HG03280 (cell line): ENCODE results near the gene KRT13.

Source experiments
- ATAC-seq: cut with Tn5 transposase; IDR thresholded peaks from one replicate; pipeline ENCODE4 v1.9.1; 2021; ENCODE audit warnings: mild to moderate bottlenecking, moderate library complexity; ENCODE audit not compliant: unreplicated experiment

Gene KRT13

DNA sequence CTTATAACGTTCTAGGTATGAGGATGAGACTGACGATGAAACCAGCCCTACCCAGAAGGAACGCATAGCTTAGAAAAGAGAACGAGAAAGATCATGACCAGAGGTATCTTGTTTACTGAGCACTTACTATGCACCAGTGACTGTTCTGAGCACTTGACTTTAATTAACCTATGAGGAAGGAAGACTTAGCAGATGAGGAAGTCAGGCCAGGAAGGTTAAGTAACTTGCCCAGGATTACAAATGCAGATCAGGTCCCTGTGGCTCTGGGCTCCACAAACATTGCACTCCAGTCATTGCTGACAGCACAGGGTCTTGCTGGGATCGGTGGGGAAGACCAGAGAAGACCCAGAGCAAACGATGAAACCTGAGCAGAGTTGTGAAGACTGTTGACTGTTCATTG is 7.1 kb downstream of the KRT13 start:
- no peak for ATAC-seq

DNA sequence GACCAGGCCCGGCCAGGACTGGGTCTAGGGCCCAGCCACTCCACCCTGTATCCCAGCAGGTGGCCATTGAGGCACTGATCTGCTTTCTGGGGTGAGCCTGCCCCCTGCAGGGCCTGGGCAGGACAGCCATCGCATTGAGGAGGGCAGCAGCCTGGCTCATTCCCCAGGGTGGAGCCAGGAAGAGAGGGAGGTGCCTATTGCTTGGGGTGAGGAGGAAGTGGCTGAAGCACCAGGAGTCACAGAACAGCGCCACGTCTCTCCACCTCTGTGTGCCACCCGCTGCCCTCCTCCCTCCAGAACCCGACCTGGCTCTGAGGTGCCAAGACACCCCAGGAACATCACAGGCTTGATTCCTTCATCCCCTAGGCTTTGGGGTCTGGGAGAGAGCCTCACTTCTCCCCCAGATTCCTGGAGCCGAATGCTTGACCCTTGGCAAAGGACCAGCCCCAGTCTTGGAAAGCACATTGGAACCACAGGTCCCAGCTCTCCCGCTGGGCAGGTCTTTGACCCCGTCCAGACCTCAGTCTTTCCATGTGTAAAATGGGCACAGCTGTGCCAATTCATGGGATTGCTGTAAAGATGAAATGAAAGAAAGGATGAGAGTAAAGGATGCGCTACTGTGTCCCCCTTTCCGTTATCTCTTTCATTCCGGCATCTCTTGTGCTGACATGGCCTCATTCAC is 8.5 kb downstream of the KRT13 start:
- ATAC-seq = peak; percentile 48

GRCh38 chr17:41494524-41494923 is 10.9 kb downstream of the KRT13 start:
- ATAC-seq = no peak

DNA sequence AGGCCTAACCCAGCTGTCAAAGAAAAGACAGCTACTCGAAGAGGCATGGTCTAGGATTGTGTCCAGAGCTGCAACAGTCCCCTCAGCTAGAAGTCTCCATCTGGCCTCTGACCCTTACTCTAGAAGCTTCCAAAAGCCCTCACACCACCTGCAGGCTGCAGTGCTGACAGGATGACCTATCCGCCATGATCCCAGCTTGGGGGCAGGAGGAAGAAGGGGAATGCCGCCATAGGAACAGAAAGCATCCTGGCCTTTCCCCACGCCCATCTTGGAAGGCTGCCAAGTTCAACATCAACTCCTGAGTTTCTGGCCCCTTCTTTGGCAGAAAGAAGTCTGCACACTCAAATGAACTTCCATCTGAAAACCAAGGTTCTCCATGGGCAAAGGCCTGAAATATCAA is 12.6 kb downstream of the KRT13 start:
- ATAC-seq = no peak

DNA sequence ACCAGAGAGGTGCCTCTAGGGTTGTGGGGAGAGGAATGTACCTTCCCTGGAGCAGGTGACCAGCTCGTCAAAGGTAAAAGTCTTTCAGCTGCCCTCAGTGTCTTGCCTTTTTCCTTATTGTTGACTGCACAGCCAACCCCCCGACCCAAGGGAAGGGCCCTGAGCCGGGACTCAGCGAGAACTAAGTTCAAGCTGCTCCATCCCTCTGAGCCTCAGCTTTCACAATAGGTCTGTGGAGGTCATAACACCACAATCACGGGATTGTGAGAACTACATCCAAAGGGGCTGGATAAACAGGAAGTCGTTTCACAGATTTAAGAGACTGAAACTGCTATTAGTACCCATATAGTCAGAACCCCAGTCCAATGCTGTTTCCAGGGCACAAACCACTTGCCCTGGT is 13.1 kb downstream of the KRT13 start:
- ATAC-seq = no peak

GRCh38 chr17:41491476-41491875 is 13.9 kb downstream of the KRT13 start:
- ATAC-seq = no peak

GRCh38 chr17:41490000-41490990 is 15.1 kb downstream of the KRT13 start:
- ATAC-seq = no peak

- no peak for ATAC-seq
Observed at GRCh38 chr17:41489531-41489930, 15.9 kb downstream of the KRT13 start, which contains the start of gene KRT36. Gene KRT36 (minus strand): TSS chr17:41489910. CDS start chr17:41489864, 46 bp downstream.

- no peak for ATAC-seq
Observed at GRCh38 chr17:41486809-41487530, 18.4 kb downstream of the KRT13 start.

DNA sequence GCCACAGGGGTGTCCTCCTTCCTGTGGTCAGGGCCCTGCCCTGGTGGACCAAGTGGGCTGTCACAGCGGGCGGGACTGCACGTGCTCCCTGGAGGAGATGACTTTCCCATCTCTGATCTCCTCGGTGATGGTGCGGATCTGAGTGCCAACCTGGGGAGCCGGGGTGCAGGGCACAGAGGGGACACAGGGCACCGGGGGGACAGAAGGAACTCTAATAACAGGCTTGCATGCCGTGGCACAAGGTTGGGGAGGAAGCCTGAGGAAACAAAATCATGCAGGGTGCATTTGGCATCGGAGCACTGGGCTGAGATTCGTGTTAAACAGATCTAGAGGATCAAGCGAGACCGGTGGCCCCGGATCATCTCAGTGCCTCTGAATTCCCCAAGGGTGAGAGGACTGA is 19.1 kb downstream of the KRT13 start:
- no peak for ATAC-seq

GRCh38 chr17:41484920-41485904 is 20.2 kb downstream of the KRT13 start:
- no peak for ATAC-seq

DNA sequence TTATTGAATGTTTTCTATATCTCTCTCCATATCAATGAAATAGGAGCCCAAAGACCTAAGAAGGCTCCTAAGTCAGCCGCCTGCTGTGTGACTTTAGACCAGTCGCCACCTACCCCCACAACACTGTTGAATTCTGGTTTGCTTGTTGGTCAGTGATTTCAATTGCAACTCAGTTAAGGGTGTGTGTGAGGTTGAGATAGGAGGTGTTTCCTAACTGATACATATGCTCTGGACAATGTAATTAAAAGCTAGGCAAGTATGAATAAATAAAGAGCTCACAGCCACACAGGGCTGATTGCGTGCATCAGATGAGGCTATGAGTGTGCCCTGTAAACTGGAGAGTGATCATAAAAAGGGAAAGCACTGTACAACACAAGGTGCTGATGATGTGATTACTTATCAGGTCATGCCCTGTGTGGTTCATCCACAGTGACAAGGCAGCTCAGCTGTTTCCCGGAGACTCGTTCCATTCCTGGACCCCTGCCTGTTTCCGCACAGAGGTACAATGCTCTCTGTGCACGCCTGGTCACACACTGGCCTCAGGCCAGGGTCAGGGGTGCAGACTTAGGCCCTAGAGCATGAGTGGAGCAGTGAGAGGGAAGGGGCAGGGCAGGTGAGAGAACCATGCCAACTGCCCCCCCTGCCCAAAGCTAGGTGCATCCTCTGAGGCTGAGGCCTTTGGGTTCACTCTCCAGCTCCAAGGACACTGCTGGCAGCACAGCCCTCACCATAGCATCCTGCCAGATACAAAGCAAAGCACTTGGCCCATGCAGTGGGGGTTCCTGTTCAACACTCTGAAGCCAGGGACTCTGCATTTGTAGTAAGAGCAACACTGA is 21.2 kb downstream of the KRT13 start:
- no peak for ATAC-seq

DNA sequence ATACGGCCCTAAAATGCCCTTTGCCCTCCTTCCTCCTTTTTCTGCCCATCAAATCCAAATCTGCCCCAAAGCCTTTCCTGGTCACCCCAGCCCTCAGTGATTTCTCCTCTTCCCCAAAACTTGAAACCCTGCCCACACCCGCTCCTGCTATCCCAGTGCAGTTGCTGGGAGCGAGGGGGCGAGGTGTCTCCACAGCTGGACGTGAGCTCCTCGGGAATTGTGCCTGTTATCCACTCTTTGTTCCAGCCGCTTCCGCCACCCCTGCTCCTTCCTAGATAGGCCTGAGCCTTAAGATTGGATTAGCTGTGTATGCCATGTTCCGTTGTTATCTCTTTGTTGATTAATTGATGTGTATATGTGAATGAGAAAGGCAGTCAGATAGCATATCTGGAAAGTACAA is 21.9 kb downstream of the KRT13 start:
- ATAC-seq = no peak

DNA sequence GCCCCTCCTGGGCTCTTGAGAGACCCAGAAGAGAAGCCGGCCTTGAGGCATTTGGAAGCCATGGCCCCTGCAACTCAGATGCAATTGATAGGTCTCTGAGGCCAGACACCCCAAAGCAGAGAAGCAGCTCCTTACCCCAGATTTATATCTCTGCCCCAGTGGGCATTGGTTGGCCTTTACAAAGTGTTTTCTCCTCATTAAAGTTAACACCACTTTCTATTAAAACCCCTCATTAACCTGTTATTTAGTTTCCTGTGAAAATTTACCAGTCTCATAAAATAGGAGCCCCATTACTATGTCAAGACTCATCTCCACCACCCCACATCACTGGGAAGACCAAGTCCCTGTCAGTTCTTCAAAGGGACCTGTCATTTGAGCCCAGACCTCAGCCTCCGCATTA is 24.4 kb downstream of the KRT13 start, which contains the start of gene KRT35:
TSS of gene KRT35 (minus strand) at position 116 of the 400 bp plus-strand sequence. CDS start at position 62, 54 bp downstream.
- ATAC-seq = no peak

DNA sequence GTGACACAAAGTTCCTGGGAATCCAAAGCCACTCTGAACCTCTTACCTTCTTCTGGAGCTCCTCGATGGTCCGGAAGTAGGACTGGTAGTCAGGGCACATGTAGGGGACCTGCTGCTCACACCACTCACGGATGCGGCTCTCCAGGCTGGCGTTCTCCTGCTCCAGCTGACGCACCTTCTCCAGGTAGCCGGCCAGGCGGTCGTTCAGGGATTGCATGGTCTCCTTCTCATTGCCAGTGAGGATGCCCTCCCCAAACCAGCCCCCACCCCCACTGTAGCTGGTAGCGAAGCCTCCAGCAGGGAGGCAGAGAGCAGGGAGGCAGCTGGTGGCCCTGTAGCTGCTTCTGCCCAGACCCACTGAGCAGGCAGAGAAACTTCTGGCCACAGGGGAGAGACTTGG is 24.8 kb downstream of the KRT13 start:
- no peak for ATAC-seq

- no peak for ATAC-seq
Observed at GRCh38 chr17:41480136-41480535, 25.3 kb downstream of the KRT13 start.

GRCh38 chr17:41478237-41478636 is 27.2 kb downstream of the KRT13 start:
- ATAC-seq = no peak

- no peak for ATAC-seq
Observed at GRCh38 chr17:41476866-41477815, 28.3 kb downstream of the KRT13 start.
